Measurements from ENCODE around the gene KRTAP9-3. TPM values are rescaled to one million over a fixed set of nuclear protein-coding genes. Genes with fewer than 3 reads are reported as not detected.

Gene KRTAP9-3
- total RNA-seq, 1 experiment from 2014 or later = not detected

DNA sequence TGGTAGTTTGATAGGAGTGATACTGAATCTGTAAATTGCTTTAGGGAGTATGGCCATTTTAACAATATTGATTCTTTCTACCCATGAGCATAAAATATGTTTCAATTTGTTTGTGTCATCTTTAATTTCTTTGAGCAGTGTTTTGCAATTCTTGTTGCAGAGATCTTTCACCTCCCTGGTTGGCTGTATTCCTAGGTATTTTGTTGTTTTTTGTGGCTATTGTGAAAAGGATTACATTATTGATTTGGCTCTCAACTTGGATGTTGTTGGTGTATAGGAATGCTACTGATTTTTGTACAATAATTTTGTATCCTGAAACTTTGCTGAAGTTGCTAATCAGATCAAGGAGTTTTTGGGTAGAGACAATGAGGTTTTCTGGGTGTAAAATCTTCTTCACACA is 26.2 kb downstream of the KRTAP9-3 start:
- Histone ChIP-seq H2AFZ (ENCODE audit: low read depth, low read length, poor library complexity, severe bottlenecking) (no peak overlapping the region), H4K20me1 (ENCODE audit: insufficient read depth) (no peaks in the 10 kb centered on the region), H3K9me2 (ENCODE audit: insufficient read depth) (no peaks in the 10 kb centered on the region), H3K4me1 (ENCODE audit: control insufficient read depth in 1 of 2, insufficient read depth in 2 of 2, low read length in 2 of 2) (no peaks in the 10 kb centered on the region), H3K36me3 (ENCODE audit: control insufficient read depth in 1 of 2, insufficient read depth in 2 of 2, low read length in 2 of 2) (no peaks in the 10 kb centered on the region), H3K27me3 (ENCODE audit: insufficient read depth, low read length) (no peaks in the 10 kb centered on the region), H3K9ac (ENCODE audit: low read length) (no peak overlapping the region), H3K9me3 (ENCODE audit: control insufficient read depth in 1 of 2, insufficient read depth in 1 of 2, low read depth in 1 of 2, low read length in 2 of 2) (no peaks in the 10 kb centered on the region), H3K79me2 (ENCODE audit: insufficient read depth, low read length) (no peaks in the 10 kb centered on the region), H3K4me3 (replicated peaks in 1 of 2; ENCODE audit: low read depth in 1 of 2, low read length in 2 of 2) (no peak overlapping the region), H3K4me2 (ENCODE audit: low read length) (no peak overlapping the region), H3K27ac (ENCODE audit: low read depth, low read length) (no peak overlapping the region)
- no peak for TF ChIP-seq EZH2 (IDR thresholded peaks at IDR 0.05)
- TF ChIP-seq SRF (IDR thresholded peaks at IDR 0.05; ENCODE audit: low read depth) = no peak
- no peak for TF ChIP-seq YY1 (IDR thresholded peaks at IDR 0.05; ENCODE audit: extremely low read depth, insufficient replicate concordance, low read depth, low read length)
- no peak for TF ChIP-seq FOSL1 (IDR thresholded peaks at IDR 0.05; ENCODE audit: low read depth)
- no peak for TF ChIP-seq ELF1 (IDR thresholded peaks at IDR 0.05; ENCODE audit: borderline replicate concordance, low read depth)
- TF ChIP-seq POLR2A (IDR thresholded peaks at IDR 0.05; ENCODE audit: borderline replicate concordance, extremely low read depth, insufficient read depth, insufficient read length) = no peak
- no peak for TF ChIP-seq ZFX (IDR thresholded peaks at IDR 0.05)
- intact Hi-C loops (cut with micrococcal nuclease) = no loop called here
- POLR2A ChIA-PET = no interaction called here
- RAD21 ChIA-PET (ENCODE audit: low non-redundant PET in 1 of 2, low total read pairs in 2 of 2, uncharacterized antibody in 2 of 2, unreplicated experiment in 2 of 2) = no interaction called here
- BruUV-seq (replicated peaks) = no TSS peak
- DNase-seq (ENCODE audit: low read depth, low spot score) = no peak
- CTCF ChIA-PET = no interaction called here
- ATAC-seq = no peak

DNA sequence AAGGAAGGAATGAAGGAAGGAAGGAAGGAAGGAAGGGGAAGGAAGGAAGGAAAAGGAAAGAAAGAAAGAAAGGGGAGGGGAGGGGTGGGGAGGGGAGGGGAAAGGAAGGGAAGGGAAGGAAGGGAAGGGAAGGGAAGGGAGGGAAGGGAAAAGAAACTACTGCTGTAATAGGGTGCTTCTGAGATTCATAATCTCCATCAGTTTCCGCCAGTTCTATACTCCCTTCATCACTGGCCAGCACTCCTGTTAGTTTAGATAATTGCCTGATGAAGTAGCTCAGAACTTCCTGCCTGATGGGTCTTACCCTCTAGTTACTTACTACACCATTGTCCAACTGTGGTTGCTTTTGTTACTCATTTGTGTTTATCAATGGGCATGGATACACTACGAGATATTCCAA is 31.0 kb downstream of the KRTAP9-3 start:
- ChIA-PET POLR2A (no interaction called here), CTCF (no interaction called here), RAD21 (ENCODE audit: low non-redundant PET in 1 of 2, low total read pairs in 2 of 2, uncharacterized antibody in 2 of 2, unreplicated experiment in 2 of 2) (no interaction called here)
- Histone ChIP-seq H3K36me3 (ENCODE audit: control insufficient read depth in 1 of 2, insufficient read depth in 2 of 2, low read length in 2 of 2) (no peaks in the 10 kb centered on the region), H3K79me2 (ENCODE audit: insufficient read depth, low read length) (no peaks in the 10 kb centered on the region), H3K9me2 (ENCODE audit: insufficient read depth) (no peaks in the 10 kb centered on the region), H3K27me3 (ENCODE audit: insufficient read depth, low read length) (no peaks in the 10 kb centered on the region), H3K4me3 (replicated peaks in 1 of 2; ENCODE audit: low read depth in 1 of 2, low read length in 2 of 2) (no peak overlapping the region), H4K20me1 (ENCODE audit: insufficient read depth) (no peaks in the 10 kb centered on the region), H3K27ac (ENCODE audit: low read depth, low read length) (no peak overlapping the region), H3K4me1 (ENCODE audit: control insufficient read depth in 1 of 2, insufficient read depth in 2 of 2, low read length in 2 of 2) (no peaks in the 10 kb centered on the region), H2AFZ (ENCODE audit: low read depth, low read length, poor library complexity, severe bottlenecking) (no peak overlapping the region), H3K9me3 (ENCODE audit: control insufficient read depth in 1 of 2, insufficient read depth in 1 of 2, low read depth in 1 of 2, low read length in 2 of 2) (no peaks in the 10 kb centered on the region), H3K9ac (ENCODE audit: low read length) (no peak overlapping the region), H3K4me2 (ENCODE audit: low read length) (no peak overlapping the region)
- intact Hi-C loops (cut with micrococcal nuclease) = no loop called here
- DNase-seq (ENCODE audit: low read depth, low spot score) = no peak
- no peak for ATAC-seq
- BruUV-seq (replicated peaks) = no TSS peak
- no peak for TF ChIP-seq EZH2phosphoT487 (IDR thresholded peaks at IDR 0.05; ENCODE audit: borderline replicate concordance)
- no peak for TF ChIP-seq CEBPB (IDR thresholded peaks at IDR 0.05; ENCODE audit: low read depth)
- TF ChIP-seq ZBTB33 (IDR thresholded peaks at IDR 0.05; ENCODE audit: extremely low read depth, insufficient replicate concordance, low read length) = no peak
- TF ChIP-seq SRF (IDR thresholded peaks at IDR 0.05; ENCODE audit: low read depth) = no peak
- TF ChIP-seq, protein P1, sequence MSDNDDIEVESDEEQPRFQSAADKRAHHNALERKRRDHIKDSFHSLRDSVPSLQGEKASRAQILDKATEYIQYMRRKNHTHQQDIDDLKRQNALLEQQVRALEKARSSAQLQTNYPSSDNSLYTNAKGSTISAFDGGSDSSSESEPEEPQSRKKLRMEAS (IDR thresholded peaks at IDR 0.05) = no peak
- no peak for TF ChIP-seq SP1 (IDR thresholded peaks at IDR 0.05; ENCODE audit: low read depth)
- TF ChIP-seq REST (IDR thresholded peaks at IDR 0.05; ENCODE audit: low read depth) = no peak
- TF ChIP-seq JUND (IDR thresholded peaks at IDR 0.05) = no peak
- TF ChIP-seq YY1 (IDR thresholded peaks at IDR 0.05; ENCODE audit: extremely low read depth, insufficient replicate concordance, low read depth, low read length) = no peak
- no peak for TF ChIP-seq ELF1 (IDR thresholded peaks at IDR 0.05; ENCODE audit: borderline replicate concordance, low read depth)
- TF ChIP-seq SIN3A (IDR thresholded peaks at IDR 0.05; ENCODE audit: low read depth) = no peak
- TF ChIP-seq TCF7L2 (IDR thresholded peaks at IDR 0.05; ENCODE audit: borderline replicate concordance, extremely low read depth, insufficient read depth, insufficient read length) = no peak
- TF ChIP-seq POLR2A (IDR thresholded peaks at IDR 0.05; ENCODE audit: borderline replicate concordance, extremely low read depth, insufficient read depth, insufficient read length) = no peak
- no peak for TF ChIP-seq ZFX (IDR thresholded peaks at IDR 0.05)
- no peak for TF ChIP-seq EGR1 (IDR thresholded peaks at IDR 0.05; ENCODE audit: low read depth)
- no peak for TF ChIP-seq EZH2 (IDR thresholded peaks at IDR 0.05)
